Liver (tissue), 3 donors: Measurements from ENCODE around the gene PSORS1C1.

Source experiments
- CTCF ChIP-seq: fragments of 150-350 bp; IDR thresholded peaks from 2 replicates; pipeline ENCODE4 v1.5.1; 2017; ENCODE audit warnings: improper control_type of control experiment, low read depth, low read length; ENCODE audit not compliant: missing input control
- TAF1 ChIP-seq: conservative IDR thresholded peaks from 2 replicates; pipeline ENCODE4 v1.6.1; 2016; ENCODE audit warnings: antibody characterized with exemption, mild to moderate bottlenecking
- YY1 ChIP-seq: IDR thresholded peaks from 2 replicates; pipeline ENCODE4 v1.6.1; 2016; ENCODE audit warnings: antibody characterized with exemption, mild to moderate bottlenecking
- donor health status: healthy.
- donor health status: healthy.

- TF ChIP-seq TAF1 = no peak
- TF ChIP-seq CTCF = no peak
- no peak for TF ChIP-seq YY1
Measured at GRCh38 chr6:31186052-31186734, 71.6 kb downstream of the PSORS1C1 start.
